NCI-H146 treated with DMSO at 0.1 percent for 48 hours (cell line): ENCODE measurements around the gene USP48.

Experiments used
- DNase-seq: peaks from one replicate; lab custom pipeline; 2025; ENCODE audit not compliant: unreplicated experiment; lab: John Stamatoyannopoulos, UW

Gene USP48

DNA sequence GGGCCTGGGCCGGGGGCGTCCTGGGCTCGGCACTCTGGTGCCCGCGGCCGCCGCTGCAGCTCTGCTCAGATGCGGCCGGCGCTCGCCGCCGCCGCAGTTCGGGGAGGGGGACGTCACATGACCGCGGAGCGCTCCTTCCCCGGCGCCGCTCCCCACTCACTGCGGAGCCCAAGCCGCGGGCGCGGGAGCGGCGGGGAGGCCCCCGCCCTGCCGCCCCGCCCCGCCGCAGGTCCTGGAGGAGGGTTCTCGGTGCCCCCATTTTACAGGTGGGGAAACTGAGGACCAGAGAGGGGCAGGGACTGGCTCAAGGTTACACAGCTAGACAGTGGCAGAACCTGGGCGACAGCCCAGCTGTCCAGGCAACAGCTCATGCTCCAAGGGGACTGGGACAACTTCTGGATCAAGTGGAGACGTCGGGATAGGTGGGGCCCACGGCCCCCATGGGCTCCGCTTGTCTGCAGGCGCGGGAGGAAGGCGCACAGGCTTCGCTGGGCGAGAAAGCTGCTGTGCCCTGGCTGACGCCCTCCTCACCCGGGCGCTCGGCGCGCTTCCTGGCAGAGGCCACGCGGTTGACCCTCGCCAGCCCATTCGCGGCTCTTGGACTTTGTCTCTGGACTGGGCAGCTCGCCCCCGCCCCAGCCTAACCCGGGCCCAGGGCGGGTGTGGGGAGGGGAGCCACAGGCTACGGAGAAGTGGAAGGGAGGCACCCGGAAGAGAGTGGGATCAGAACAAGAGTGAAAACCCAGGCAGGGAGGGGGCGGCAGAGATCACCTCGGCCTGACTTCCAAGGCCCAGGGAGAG, 113.5 kb downstream of the USP48 start, which contains the start of gene RAP1GAP:
TSS of gene RAP1GAP (minus strand) at position 100 of the 801 bp plus-strand sequence. CDS start 49,325 bp downstream, outside the sequence.
- DNase-seq: peak; percentile 3

DNA sequence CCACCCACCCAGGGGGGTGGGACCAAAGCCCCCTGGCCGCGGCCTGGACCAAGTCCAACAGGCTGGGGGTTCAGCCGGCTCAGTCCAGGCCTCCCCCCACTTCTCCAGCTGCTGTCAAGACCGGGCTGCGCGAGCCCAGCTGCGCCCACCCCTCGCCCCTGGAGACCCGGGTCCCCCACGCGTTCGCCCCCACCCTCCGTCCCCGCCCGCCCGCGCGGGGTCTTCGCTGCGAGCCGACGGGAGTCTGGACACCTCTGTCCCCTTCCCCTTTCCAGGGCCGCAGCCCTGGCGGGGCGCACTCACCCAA, 114.0 kb downstream of the USP48 start:
- DNase-seq: no peak

DNA sequence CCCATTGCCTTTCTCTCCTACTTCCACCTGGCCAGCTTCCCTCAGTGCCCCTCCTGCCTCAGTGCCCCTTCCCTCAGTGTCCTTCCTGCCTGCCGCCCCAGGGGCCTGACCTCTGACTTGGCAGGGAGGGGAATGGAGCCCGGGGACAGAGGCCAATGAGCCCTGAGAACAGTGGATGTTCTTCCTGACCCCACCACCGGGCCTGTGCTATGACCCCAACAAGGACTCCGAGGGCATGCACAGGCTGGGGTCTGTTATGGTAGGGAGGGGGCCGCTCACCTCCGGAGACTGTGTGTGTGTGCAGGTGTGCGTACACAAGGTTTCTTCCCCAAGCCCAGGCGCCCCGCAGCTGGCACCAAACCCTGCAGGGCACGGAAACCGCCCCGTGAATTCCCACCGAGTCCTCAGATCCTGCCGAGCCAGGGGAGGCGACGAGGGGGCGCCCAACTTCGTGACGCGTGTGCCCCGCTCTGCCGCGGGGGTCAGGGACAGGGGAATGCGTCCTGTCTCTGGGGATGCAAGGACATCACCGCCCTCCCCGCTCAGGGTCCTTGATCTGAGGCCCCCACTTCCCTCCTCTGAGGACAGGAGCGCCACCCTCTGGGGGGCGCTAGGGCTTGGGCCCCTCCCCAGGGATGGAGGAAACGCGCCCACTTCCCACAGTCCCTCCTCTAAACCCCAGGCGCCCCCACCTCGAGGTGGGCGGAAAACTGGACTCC, 114.6 kb downstream of the USP48 start:
- DNase-seq: no peak

DNA sequence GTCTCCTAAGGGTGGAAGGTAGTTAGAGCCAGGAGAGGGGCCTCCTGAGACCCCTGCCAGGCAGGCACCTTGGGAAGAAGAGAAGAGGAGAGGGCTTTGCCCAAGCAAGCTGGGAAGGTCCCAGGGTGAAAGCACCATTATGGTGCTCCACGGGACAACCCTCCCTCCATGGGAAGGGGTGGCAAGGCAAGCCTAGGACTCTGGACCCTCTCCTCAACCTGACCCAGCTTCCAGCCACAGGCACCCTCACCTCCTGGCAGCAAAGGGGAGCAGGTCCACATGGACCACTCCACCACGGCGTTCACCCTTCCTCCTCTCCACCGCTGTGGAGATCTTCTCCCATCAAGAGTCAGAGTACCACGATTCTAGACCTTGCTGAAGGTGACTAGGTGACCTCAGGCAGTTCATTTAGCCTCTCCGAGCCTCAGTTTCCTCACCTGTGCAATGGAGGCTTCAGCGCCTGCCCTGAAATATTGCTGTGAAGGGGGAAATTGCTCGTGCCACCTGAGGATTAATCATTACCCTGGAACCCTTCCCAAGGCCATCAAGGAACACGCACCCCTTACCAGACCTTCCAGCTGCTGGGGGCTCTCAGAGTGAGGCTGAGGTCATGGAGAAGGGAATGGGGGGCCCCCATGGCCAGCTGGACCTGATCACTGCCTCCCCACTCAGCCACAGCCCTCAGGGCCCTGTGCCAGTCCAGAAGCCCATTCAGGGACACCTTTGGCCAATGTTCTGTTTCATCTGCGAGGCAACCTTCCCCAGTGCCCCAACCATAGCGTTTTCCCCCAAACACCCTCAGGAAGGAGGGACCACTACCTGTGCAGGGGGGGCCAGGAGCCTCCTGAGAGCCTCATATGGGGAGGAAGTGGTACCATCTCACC, 115.4 kb downstream of the USP48 start:
- no peak for DNase-seq

DNA sequence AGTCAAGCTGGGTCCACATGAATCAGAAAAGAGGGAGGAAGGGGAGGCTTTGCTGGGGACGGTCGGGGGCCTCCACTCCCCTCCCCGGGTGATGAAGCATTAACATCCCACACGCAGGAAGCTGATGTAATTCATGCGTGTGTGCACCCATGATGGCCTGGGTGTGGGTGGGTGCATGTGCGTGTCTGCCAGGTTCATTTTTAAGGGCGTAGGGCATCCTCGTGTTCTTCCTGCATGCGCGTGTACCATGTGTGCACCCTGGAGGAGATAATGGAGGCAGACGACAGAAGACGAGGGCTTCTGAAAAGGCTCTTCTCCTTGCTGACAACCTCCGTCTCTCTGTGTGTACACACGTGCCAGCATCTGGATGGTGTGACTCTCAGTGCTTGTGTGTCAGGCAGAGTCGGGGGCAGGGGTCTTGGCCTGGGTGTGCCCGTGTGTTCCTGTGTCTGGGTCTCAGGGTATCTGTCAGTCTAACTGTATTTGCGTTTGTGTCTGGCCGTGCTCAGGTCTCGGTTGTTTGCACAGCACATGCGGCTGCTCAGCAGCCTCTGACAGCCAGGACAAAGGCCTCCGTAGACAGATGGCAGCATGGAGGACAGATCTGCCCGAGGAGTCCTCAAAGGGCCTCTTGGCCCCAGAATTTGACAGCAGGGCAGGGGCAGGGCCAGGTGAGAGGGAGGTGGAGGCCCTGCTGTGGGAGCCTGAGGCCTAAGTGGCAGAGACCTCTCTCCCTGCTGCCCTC, 116.2 kb downstream of the USP48 start:
- DNase-seq: peak; percentile 15

DNA sequence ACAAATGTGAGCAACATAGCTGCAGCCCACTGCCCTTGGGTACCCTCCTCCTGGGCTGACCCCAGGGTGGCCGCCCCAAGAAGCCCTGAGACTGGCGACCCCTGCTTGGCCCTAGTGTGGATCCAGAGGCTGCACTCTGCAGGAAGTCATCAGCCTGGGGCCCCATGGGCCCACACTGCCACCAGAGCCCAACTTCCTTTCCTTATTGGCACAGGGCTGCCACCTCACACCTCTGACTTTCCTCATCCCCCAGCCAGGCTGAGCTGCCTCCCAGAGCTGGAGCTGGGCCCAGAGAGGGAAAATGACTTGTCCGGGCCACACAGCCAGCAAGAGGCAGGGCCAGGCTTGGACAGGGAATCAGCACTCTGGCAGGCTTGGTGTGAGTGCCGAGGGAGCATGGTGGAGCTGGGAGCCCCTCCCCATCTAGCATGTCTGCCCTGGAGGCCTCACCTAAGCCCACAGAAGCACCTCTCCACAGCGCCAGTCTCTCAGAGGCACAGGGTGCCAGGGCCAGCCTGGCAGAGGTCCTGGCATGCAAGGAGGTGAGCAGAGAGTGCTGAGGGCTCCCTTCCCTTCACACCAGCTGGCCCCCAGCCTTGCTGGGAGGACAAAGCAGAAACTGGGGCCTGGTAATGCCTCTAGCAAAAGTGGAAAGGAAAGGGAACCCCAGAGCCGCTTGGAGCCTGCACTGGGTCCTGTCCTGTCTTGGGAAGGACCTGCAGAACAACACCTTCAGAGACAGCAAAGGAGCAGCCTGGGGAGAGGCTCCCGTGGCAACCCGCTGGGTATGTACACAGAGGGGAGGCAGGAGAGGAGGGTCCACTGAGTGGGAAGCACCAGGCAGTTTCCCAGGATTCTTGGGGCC, 117.0 kb downstream of the USP48 start:
- no peak for DNase-seq

DNA sequence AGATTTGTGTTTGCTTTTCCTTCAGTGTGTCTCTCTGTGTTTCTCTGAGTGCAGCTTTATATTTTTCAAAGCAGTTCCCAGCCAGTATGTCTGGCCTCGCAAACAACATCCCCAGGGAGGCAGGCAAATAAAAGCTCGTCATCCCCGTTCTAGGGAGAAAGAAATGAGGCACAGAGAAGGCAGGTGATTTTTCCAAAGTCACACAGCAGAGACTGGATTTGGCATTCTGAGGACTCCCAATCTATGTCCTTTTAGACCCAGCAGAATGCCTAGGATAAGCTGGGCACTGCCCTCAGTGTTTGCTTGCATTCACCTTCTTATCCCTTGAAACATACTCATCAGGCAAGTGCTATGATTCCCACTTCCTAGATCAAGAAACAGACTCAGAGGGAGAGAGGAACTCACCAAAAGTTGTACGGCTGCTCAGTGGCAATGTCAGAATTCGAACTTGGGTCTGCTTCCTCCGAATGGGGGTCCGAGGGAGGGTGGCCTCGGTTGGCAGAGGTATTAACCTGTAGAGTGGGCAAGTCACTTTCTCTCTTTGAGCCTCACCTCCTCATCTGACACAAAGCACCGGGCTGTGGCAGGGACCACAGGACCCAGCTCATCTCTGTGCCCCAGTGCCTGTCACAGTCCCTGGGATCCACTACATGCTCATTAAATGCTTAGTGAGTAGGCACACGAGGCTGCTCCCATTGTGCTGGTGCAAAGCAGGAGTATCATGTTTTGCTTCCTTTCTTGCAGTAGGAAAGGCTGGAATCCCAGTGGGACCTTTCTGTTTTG, 118.0 kb downstream of the USP48 start:
- no peak for DNase-seq

DNA sequence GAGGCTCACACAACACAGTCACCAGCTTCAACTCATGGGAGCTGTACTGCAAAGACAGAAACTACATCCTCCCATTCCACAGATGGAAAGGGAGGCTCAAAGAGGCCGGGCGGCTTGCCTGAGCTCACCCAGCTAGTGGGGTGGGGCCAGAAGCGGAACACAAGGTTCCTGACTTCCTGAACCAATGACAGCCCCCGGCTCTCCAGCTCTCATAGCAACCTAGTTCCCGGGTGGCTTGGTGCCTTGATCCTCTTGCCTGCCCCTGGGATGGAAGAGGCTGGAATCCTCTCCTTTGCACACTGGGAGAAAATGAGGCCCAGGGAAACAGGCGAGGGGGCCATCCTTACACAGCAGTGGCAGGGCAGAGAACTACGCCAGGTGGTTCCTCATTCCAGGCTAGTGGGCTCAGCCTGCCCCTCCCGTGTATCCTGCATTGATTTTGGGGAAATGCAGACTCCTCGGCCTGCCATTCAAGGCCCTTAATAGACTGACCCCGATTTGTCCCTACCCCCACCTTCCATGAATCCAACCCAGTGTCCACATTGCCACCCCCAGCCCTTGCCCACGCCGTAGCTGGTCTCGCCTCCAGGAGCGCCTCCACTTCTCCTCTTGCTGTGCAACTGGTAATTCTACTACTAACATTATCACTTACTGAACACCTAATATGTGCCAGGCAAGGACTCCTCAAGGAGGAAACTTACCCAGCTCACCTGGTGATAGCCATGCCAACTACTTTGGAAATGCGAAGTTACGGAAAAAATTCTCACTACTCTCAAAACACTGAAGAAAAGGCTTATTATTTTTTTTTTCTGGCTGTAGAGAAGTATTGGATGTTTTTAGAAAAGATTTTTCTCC, 118.8 kb downstream of the USP48 start:
- DNase-seq: no peak

DNA sequence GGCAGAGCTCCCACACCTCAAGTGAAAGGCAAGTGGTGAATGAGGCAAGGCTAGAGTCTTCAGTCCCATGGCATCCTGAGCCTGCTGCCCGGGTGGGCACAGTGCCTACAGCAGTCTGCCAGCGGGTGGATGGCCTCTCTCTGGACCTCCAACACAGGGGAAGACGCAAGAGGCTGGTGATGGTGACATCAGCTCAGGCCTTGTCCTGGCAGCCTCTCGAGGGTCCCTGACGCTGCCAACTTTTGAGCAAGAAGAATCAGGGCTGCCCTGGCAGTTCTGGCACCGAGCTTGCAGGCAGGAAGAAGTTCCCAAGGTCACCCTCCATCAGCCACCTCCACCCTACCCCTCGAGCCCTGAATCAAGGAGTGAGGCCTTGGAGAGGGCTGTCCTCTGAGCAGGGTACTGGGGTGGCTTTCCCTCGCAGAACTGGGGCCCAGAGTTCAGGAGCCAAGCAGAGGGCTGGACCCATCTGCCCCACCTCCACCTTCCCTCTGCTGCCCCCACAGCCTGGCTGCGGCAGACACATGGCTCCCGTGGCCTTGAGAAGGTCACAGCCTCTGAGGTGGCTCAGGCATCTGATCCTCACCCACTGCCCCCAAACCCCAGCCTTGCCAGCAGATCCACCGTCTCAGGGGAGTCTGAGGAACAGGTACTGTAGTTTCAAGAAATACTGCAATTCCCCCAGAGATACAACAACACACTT, 119.5 kb downstream of the USP48 start:
- DNase-seq: no peak

DNA sequence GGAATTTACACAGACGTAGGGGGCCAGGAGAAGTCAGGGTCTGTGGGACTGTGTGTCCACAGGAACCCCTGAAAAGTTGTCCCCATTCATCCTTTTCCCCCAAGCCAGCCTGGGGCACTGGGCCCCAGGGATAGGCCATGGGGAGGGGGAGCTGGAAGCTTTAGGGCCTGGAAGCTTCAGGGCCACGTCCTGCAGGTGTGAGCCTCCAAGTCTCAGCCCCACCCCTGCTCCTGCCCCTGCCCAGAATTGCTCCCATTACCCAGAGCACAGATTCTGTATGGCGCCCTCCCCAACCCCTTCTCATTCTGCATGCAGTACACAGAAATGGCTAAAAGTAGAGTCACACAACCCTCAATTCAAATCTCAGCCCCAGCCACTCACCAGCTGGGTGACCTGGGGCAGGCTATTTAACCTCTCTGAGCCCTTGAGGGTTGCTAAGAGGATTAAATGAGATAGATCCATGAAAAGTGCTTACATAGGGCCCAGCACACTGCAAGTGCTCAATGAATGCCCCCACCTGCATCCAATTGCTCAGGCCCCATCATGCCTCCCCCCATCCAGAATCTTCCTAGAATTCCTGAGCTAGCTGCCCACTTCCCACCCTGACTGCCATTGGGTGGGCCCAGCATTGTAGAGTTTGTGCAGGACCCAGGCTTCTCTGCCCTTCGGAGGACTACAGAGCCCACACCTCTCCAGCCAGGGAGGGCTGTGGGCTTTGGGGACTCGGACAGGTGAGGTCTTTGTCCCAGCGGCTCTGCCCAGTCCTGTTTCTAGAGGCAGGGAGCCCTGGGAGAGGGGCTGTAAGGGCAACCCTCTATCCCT, 120.3 kb downstream of the USP48 start:
- no peak for DNase-seq

DNA sequence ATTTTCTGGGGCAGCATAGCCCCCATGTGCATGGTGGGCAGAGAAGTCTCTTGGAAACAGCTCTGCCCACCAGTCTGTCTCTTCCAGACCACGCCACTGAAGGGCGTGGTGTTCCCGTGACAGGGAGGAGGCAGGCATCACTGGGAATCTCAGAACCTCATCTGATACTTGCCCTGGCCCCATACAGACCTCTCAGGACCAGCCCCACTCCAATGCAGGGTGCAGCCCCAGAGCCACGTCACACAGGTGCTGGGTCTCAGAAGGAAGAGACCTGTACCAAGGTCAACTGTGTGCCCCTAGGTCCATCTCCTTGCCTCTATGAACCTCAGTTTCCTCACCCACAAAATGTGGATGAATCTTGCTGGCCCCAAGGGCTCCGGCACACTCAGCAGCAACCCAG, 121.1 kb downstream of the USP48 start:
- DNase-seq: no peak

DNA sequence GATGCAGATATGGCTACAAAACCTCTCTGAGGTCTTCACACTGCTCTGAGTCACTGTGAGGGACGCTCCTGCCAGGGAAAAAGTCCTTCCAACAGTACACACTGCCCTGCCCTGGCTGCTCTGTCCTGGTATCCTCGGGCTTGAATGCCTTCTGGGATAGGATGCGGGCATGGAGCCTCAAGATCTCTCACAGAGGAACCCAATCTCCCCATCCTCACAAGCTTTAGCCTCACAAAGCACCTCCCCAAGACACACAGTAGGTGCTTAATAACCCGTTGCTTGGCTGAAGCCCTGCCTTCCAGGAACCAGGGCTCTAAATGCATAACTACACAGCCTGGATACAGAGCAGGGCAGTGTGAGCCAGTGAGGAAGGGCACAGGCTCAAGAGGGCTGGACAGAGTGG, 123.0 kb downstream of the USP48 start:
- DNase-seq: no peak

DNA sequence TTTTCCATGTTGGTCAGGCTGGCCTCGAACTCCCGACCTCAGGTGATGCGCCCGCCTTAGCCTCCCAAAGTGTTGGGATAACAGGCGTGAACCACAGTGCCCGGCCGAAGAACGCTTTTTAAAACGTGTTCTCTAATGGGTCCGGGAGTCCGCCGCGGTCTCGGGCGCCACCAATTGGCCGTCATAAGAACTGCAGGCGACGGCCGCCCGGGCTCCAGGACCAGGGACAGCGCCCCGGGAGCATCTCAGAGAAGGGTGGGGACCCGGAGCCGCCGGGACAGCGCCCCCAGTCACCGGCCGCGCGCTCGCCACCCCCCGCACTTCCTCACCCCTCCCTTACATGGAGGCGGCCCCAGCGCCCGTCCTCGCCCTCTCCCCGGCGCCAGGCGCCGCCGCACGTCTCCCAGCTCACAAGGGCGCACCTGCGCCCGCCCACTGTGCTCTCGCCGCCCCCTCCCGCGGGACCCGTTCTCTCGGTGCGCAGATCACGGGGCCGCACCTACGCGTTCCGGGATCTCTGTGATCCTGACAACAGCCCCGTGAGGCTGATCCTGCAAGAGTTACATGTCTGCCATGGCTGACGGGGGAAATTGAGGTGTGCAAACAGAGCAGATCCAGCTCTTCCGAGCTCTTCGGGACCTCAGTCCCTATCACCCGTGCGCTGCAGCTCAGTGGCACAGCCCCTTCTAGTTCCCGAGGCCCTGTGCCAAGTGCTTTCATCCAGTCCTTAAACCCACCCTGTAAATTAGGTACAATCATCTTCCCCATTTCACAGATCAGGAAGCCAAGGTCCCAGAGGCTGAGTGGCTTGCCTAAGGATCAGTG, 123.6 kb downstream of the USP48 start:
- DNase-seq: peak; percentile 54

DNA sequence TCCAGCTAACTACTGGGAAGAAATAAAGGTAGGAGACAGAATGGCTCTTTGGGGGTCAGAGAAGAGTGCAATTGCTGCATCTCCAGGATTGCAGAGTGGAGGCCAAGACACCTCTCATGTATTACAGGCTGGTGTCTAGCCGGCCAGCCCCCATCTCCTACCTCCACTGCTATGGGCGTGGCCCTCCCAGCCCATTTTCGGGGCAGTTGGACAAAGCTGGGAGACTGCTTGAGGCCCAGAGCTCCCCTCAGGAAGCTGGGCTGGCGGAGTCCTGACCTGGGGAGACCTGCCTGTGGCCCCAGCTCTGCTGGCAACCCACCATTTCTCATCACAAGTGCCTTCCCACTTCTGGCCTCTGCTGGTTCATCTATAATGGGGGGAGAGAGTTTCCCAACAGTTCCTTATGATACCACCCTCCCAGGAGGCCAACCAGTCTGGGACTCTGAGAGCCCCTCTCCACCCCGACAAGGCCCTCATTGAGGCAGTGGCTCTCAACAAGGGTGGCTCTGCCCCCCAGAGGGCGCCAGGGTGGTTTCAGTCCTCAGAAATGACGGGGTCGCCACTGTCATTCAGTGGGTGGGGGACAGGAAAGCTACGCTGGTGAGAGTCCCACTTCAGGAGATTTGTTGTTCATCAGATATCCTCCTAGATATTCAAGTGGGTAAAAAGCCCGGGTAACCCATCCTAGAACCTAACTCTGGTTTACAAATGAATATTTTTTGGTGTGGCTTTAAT, 125.3 kb downstream of the USP48 start:
- DNase-seq: no peak

DNA sequence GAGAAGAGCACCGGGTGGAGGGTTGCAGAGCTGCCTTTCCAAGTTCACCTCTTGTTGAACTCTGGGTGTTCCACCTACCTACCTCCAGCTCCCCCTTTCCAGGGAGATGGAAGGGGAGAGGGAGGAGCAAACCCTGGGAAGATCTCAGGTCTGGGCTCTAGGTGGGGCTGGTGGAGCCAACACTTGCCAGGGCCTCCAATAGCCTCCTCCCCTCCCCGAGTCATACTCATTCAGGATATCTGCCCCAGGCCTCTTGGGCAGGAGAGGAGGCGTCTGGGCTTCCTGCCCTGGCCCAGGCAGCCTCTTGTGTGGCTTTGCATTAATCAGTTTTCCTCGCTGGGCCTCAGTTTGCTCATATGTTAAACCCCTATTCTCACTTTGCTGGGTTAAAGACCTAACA, 127.2 kb downstream of the USP48 start:
- DNase-seq: no peak
